ENCODE data around the gene GNG13. TPM values are rescaled to one million over a fixed set of nuclear protein-coding genes. Genes with fewer than 3 reads are reported as not detected.

Gene GNG13
- total RNA-seq, 1 experiment from 2014 or later: not detected

GRCh38 chr16:802914-803753, 2.6 kb upstream of the GNG13 start:
- no TSS peak for BruUV-seq (replicated peaks)
- no peak overlapping the region for H3K27ac Mint-ChIP-seq (ENCODE audit: unreplicated experiment)
- ChIA-PET POLR2A (interaction anchor here (2.1 kb wide), 1 partner anchor 15 kb away, joined by 8 read pairs; the partner anchor contains the start of genes CHTF18 and RPUSD1), CTCF (interaction anchor here (1.0 kb wide), 1 partner anchor 91 kb away, joined by 10 read pairs; no protein-coding TSS in a partner anchor)
- Histone ChIP-seq H3K27me3 (replicated peaks; ENCODE audit: control insufficient read depth, insufficient read depth, low read length) (no peaks in the 10 kb centered on the region), H3K4me3 (ENCODE audit: low read depth, low read length) (no peak overlapping the region), H3K9me3 (no peaks in the 10 kb centered on the region), H3K4me1 (peaks cover 9% of the 10 kb centered on the region), H3K36me3 (ENCODE audit: control insufficient read depth, insufficient read depth, low read length) (no peaks in the 10 kb centered on the region)
- H3K9me3 Mint-ChIP-seq (ENCODE audit: unreplicated experiment): no peaks in the 10 kb centered on the region
- no peak overlapping the region for H3K4me3 Mint-ChIP-seq (ENCODE audit: unreplicated experiment)
- intact Hi-C loops (cut with micrococcal nuclease; ENCODE audit: unreplicated experiment): no loop called here
- peaks cover 28% of the 10 kb centered on the region for H3K36me3 Mint-ChIP-seq (ENCODE audit: insufficient read depth, unreplicated experiment)
- no peaks in the 10 kb centered on the region for H3K4me1 Mint-ChIP-seq (ENCODE audit: low read depth, unreplicated experiment)
- no peak for TF ChIP-seq CTCF (IDR thresholded peaks at IDR 0.05; ENCODE audit: insufficient read depth in 1 of 2, low read depth in 1 of 2, low read length in 1 of 2, severe bottlenecking in 1 of 2, unreplicated experiment in 1 of 2)
- no peak for DNase-seq
- no peaks in the 10 kb centered on the region for H3K27me3 Mint-ChIP-seq (ENCODE audit: insufficient read depth, unreplicated experiment)

DNA sequence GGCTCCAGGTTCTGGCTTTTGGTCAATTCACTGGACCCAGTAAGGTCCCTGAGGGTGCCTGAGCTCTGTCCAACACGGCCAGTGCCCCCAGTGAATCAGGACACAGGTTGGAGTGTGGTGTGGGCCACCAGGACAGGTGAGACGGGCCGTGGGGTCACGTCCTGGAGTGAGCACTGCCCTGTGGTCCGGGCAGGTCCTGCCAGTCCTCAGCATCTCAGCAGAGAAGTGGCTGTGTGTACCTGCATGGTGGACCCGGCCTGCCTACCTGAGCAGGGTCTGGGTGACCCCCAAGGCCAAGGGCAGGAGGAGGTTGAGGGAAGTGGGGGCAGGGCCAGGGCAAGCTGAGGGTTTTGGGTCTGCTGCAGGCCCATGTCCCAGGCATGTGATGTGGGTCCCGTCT, 1.9 kb upstream of the GNG13 start:
- Histone ChIP-seq H3K4me3 (ENCODE audit: low read depth, low read length) (no peak overlapping the region), H3K27me3 (replicated peaks; ENCODE audit: control insufficient read depth, insufficient read depth, low read length) (no peaks in the 10 kb centered on the region), H3K9me3 (no peaks in the 10 kb centered on the region), H3K4me1 (peaks cover 9% of the 10 kb centered on the region), H3K36me3 (ENCODE audit: control insufficient read depth, insufficient read depth, low read length) (no peaks in the 10 kb centered on the region)
- intact Hi-C loops (cut with micrococcal nuclease; ENCODE audit: unreplicated experiment): no loop called here
- TF ChIP-seq CTCF (IDR thresholded peaks at IDR 0.05; ENCODE audit: insufficient read depth in 1 of 2, low read depth in 1 of 2, low read length in 1 of 2, severe bottlenecking in 1 of 2, unreplicated experiment in 1 of 2): no peak
- no peak overlapping the region for H3K27ac Mint-ChIP-seq (ENCODE audit: unreplicated experiment)
- no peaks in the 10 kb centered on the region for H3K9me3 Mint-ChIP-seq (ENCODE audit: unreplicated experiment)
- H3K27me3 Mint-ChIP-seq (ENCODE audit: insufficient read depth, unreplicated experiment): no peaks in the 10 kb centered on the region
- H3K4me1 Mint-ChIP-seq (ENCODE audit: low read depth, unreplicated experiment): no peaks in the 10 kb centered on the region
- DNase-seq: no peak
- peaks cover 28% of the 10 kb centered on the region for H3K36me3 Mint-ChIP-seq (ENCODE audit: insufficient read depth, unreplicated experiment)
- no TSS peak for BruUV-seq (replicated peaks)
- CTCF ChIA-PET: no interaction called here
- no peak overlapping the region for H3K4me3 Mint-ChIP-seq (ENCODE audit: unreplicated experiment)
- POLR2A ChIA-PET: interaction anchor here (2.1 kb wide), 1 partner anchor 14 kb away, joined by 8 read pairs; the partner anchor contains the start of genes CHTF18 and RPUSD1

GRCh38 chr16:801584-802363, 1.2 kb upstream of the GNG13 start:
- no peak for TF ChIP-seq CTCF (IDR thresholded peaks at IDR 0.05; ENCODE audit: insufficient read depth in 1 of 2, low read depth in 1 of 2, low read length in 1 of 2, severe bottlenecking in 1 of 2, unreplicated experiment in 1 of 2)
- Histone ChIP-seq H3K36me3 (ENCODE audit: control insufficient read depth, insufficient read depth, low read length) (no peaks in the 10 kb centered on the region), H3K4me1 (peaks cover 9% of the 10 kb centered on the region), H3K9me3 (no peaks in the 10 kb centered on the region), H3K4me3 (ENCODE audit: low read depth, low read length) (no peak overlapping the region), H3K27me3 (replicated peaks; ENCODE audit: control insufficient read depth, insufficient read depth, low read length) (no peaks in the 10 kb centered on the region)
- intact Hi-C loops (cut with micrococcal nuclease; ENCODE audit: unreplicated experiment): no loop called here
- no peaks in the 10 kb centered on the region for H3K4me1 Mint-ChIP-seq (ENCODE audit: low read depth, unreplicated experiment)
- ChIA-PET CTCF (no interaction called here), POLR2A (interaction anchor here (0.8 kb wide), 1 partner anchor 13 kb away, joined by 3 read pairs; the partner anchor contains the start of genes CHTF18 and RPUSD1)
- no peaks in the 10 kb centered on the region for H3K9me3 Mint-ChIP-seq (ENCODE audit: unreplicated experiment)
- no peaks in the 10 kb centered on the region for H3K27me3 Mint-ChIP-seq (ENCODE audit: insufficient read depth, unreplicated experiment)
- no peak overlapping the region for H3K27ac Mint-ChIP-seq (ENCODE audit: unreplicated experiment)
- H3K36me3 Mint-ChIP-seq (ENCODE audit: insufficient read depth, unreplicated experiment): peaks cover 29% of the 10 kb centered on the region
- BruUV-seq (replicated peaks): no TSS peak
- no peak overlapping the region for H3K4me3 Mint-ChIP-seq (ENCODE audit: unreplicated experiment)
- no peak for DNase-seq

All from Caco-2 (cell line).